ENCODE measurements around the gene VPS25.
"Not testable (repeated sequence)": the region's sequence is repeated elsewhere in the genome, so short reads cannot be mapped to it uniquely, and the experiment has no call there.

VPS25 gene

DNA sequence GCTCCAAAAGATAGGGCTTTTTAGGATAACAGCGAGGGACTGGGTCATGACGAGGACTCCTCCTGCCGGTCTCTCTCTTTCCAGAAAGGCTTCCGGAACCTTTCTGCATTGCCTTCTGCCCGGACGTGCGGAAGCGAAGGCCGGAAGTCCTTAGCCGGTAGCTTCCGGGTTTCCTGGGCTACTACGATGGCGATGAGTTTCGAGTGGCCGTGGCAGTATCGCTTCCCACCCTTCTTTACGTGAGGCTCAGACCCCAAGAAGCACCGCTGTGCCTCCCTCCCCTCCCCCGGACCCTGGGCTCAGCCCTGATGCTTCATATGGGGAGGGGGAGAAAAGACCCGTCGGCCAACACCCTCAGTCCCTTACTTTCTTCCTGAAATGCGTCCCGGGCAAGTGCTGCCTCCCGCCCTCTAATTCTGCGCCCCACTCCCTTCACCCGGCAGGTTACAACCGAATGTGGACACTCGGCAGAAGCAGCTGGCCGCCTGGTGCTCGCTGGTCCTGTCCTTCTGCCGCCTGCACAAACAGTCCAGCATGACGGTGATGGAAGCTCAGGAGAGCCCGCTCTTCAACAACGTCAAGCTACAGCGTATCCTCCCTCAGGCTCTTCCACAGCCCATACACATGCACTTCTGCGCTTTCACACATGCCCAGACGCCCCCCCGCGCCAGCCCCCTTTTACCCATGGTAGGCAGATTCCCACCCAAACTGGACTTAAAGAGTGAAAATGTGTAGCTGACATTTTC, at the start of gene VPS25:
Gene VPS25, plus strand, starts transcription at position 160 of the 746 bp plus-strand sequence. Its CDS starts 27 bp downstream, at position 187.
- peak; percentile 31 for DNase-seq

DNA sequence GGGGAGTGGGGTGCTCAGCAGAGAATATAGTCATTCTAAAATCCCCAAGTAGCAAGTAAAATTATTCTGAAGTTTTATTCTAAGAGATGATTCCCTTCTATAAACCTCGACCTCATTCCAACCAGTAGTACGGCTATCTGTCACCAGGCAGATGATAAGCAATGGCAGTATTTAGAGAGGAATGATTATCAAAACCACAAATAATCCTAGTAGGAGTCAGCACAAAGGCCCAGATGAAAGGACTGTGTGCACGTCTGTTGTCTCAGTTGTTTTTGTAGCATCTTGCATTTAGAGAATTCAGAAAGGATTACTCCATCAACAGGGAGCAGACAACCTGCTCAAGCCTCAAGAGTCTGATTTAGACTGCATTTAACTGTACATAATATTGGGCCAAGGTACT, 49.6 kb upstream of the VPS25 start:
- no peak for DNase-seq

DNA sequence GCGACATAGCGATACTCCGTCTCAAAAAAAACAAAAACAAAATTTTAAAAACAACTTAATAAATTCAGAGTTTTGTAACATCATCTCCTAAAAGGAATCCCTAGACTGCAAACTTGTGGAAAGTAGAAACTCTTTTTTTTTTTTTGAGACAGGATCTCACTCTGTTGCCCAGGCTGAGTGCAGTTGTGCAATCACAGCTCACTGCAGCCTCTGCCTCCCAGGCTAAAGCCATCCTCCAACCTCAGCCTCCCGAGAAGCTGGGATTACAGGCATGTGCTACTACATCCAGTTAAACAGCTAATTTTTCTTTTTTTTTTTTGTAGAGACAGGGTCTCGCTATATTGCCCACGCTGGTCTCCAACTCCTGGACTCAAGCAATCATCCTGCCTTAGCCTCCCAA, 48.1 kb upstream of the VPS25 start:
- DNase-seq: no peak

DNA sequence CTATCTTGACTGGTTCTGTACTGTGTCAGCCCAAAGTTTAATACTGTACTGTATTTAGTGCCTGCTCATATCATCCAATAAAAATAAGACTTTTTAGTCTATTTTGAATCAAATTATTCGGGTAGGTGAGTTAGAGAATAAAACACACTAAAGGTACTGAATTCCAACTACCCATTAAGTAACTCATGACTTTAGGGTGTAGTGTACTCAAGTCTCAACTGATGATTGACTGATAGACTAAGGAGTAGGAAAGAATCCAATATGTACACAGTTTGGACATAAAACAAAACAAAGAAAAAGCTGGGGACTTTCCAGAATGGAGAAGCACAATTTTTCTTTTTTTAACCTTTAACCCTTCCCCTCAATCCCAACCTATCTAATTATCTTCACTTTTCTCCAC, 32.5 kb upstream of the VPS25 start:
- DNase-seq: no peak

DNA sequence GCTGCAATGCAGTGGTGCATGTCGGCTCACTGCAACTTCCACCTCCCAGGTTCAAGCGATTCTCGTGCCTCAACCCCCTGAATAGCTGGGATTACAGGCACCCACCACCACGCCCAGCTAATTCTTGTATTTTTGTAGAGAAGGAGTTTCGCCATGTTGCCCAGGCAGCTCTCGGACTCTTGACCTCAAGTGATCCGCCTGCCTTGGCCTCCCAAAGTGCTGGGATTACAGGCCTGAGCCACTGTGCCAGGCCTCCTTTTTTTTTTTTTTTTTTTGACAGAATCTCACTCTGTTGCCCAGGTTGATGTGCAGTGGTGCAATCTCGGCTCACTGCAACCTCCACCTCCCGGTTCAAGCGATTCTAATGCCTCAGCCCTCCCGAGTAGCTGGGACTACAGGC, 30.3 kb upstream of the VPS25 start:
- DNase-seq: not testable (repeated sequence)

DNA sequence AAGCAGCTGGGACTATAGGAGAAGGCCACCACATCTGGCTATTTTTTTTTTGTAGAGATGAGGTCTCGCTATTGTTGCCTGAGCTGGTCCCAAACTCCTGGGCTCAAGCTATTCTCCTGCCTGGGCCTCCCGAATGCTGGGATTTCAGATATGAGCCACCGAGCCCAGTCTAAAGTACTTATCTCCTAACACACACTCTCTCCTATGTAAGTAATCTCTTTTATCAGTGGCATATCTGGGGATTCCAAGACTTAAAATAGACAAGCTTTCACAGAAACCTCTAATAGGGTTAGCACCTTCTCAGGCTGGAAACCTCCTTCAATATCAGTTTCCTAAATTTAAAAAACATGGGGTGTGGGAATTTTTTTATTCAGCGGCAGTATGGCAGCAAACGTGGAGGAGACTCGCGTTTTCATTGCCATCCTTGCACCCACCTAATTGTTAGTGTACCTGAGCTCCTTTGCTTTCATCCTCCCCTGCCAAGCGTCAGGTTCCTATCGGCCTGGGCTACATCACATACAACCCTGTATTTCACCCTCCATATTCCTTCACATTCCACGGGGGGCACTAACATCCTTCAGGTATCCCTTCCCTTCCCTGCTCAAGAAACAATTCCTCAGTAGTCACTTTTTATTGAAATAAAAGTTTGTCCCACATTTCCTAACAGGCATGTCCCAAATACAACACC, 29.5 kb upstream of the VPS25 start:
- DNase-seq: no peak

DNA sequence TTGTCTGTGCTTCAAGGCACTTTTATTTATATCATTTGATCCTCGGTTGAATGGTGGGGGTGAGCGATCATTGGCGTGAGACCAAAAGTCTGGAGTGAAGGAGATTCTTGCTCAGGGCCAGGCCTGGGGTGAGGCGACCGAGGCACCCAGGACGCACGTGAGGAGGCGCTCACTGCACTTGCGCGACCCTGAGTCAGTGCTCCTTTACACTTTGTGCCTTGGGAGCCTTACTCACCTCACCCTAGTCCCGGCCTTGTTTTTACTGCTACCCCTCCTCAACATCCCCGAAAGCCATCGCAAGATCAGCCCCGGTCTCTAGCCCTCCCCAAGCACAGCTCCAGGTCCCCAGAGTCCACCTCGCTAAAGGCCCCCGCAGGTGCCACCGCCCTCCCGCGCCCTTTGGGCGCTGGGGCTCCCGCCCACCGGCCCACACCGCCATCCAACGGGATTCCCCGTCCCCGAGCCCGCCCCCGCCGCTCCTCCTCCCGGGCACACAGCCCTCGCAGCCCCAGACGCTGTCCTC, 28.9 kb upstream of the VPS25 start:
- no peak for DNase-seq

DNA sequence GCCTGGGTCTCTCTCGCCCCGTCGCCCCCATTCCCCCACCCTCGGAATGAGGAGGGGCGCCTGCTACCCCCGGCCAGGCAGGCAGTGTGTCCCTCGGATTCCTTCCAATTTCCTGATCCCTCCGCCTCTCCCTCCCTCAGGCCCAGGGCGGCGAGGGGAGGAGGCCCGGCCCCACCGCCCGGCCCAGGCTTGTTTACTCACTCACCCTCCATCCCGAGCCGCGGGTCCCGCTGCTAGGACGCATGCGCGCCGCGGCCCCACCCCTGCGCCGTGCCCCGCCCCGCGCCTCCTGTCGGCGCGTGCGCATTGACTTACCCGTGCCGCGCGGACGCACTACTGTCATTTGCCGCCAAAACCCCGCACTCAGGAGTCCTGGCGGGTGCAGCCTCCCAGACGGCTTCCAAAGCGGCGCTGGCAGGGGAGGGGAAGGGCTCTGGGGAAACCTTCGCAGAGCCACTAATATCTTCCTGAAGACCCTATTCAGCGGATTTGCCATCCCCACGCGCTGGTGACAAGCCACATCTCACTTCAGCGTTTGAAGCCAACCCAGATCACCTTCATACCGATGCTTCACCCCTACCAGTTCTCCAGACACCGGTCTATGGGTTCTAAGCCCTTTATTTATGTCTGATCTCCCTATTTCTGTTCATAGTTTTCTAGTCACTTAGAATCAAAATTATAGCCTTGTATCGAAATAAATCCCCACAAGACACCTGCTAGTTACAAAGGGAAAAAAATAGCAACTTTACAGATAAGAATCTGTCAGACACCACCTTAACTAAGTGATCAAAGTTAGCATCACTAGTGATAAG, 28.2 kb upstream of the VPS25 start, which contains the start of gene EZH1:
Gene EZH1, minus strand, starts transcription at position 235 of the 812 bp plus-strand sequence. CDS start 16,099 bp downstream, outside the sequence.
- peak; percentile 84 for DNase-seq

DNA sequence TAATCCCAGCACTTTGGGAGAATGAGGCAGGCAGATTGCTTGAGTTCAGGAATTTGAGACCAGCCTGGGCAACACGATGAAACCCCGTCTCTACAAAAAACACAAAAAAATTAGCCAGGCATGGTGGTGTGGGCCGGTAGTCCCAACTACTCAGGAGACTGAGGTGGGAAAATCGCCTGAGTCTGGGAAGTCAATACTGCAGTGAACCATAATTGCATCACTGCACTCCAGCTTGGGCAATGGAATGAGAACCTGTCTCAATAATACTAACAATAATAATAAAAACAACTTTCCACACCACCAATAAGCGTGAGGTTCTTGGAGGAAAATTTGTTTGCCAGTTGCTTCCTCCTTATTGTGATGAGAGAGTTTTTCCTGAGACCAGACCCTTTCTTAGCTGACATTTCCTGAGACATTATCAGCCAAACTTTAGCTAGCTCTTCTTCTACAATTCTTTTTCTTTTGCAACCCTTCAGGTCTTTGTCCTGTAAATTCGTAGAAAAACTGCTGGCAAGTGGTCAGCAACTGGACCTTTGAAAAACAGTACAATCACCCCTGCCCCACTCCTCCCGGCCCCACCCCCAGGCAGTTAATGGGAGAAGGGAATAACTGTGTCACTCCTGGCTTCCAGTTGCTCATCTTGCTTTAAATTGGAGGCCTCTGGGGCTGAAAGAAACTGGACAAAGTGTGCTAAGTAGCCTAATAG, 24.9 kb upstream of the VPS25 start:
- DNase-seq: no peak

DNA sequence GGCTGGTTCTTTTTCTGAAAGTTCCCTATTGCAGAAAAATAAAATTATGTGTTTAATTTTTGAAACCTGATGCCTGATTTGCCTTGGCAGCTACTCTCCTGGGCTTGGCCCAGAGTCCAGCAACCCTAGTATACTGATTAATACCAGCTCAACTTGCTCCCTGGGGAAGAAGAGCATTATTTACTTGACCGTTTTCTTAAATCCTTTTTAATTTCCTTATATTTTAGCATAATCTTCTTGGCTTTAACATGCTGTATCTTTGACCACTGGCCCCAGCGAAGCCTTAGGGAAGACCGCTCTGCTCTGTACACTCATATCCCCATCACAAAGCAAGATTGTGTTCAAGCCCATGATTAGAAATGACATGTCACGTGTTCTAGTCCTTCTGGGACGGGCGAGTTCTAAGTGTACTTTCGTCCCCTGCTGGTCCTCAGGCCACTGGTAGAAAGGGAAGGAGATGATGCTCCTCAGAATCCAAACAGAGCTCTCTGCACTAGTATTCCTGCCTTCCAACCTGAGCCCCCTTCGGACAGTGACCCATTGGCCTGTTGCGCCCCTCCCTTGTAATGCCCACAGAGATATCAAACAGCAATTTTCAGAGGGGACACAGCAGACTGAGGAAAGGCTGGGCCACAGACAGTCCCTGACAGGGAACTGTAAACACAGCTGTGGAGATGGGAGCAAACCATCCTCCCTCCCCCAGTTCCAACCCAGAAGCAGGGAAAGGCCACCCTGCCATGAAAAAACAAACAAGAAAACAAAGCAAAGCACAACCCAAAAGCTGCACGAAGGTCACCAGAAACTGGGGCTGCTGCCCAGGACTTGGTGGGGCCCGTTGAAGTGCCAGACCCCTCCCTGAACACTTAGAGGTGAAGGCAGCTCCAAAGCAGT, 24.1 kb upstream of the VPS25 start:
- no peak for DNase-seq

DNA sequence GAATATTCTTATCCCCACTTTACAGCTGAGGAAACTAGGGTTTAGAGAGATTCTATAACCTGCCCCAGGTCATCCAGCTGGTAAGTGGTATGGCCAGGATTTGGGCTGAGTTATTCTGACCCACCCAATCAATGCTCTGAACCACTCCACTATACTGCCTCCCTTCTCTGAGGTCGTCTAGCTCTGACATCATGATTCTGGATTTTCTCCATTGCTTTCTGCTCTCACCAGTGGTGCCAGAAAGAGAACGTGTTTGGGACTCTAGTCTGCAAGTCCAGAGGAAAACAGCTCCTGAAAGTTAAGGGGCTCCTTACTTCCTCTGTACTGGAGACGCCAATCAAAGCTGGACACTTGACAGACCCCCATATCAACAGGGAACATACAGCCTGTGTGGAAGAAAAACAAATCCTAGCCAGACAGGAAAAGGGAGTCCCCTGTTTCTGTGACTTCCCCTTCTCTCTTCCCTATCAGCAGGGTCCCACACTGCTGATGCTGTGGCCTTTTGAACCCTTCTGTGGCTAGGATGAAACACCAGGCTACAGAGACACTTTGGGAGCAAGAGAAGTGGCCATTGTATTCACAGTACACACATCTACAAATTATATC, 22.4 kb upstream of the VPS25 start:
- DNase-seq: no peak

DNA sequence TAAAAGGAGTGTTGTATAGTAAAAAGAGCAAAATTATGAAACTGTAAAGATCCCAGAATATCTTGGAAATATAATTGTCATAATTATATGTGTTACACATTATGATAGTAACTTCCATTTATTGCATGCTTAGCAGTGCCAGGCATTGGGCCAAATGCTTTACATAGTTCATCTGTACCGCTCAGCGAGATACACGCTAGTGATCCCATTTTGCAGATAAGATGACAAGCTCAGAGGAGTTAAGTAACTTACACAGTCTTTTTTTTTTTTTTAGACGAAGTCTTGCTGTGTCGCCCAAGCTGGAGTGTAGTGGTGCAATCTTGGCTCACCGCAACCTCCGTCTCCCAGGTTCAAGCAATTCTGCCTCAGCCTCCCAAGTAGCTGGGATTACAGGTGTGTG, 21.6 kb upstream of the VPS25 start:
- no peak for DNase-seq

DNA sequence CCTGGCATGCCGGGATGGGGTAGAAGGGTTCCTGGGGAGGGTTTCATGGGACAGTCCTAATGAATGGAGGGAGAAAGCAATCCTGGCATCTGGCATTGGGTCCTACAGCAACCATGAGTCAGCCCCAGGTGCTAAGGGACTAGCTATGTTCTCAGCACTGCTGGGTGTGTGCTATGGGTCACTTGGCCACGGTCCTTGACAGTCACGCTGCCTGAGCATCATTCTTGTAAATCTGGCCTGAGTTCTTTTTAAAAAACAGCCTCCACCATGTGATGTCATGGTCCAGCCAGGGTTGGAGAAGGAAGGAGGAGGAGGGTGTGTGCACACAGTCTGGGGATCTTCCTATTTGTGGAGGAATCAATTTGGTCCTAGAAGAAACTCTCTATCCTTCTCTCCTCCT, 18.5 kb upstream of the VPS25 start:
- DNase-seq: no peak

DNA sequence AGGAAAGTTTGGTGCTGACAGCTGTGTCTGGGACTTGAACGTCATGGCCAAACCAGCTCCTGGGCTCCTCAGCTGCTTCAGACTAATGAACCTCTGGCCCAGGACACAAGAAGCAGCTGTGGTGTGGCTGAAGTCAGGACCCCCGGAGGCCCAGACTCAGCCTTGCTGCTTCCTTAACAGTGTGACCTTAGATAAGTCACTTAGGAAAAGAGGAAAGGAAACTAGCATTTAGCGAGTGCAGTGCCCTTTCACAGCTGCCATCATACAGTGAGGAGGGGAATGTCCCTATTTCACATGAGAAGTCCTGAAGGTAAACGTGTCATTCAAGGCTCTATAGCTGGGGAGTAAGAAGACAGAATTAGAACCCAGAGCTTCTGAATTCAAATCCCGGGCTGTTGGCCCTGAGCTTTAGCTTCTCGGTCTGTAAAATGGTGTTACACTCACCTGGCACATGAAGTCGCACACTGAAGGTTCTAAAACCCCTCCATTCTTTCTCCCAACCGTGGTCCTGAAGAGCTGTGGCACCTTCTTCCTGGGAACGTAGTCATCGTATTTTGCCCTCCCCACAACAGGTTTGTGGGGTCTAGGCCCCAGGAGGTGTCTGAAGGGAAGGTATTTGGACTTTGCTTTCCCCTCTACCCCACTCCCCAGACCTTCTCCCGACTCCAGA, 13.1 kb upstream of the VPS25 start:
- no peak for DNase-seq

DNA sequence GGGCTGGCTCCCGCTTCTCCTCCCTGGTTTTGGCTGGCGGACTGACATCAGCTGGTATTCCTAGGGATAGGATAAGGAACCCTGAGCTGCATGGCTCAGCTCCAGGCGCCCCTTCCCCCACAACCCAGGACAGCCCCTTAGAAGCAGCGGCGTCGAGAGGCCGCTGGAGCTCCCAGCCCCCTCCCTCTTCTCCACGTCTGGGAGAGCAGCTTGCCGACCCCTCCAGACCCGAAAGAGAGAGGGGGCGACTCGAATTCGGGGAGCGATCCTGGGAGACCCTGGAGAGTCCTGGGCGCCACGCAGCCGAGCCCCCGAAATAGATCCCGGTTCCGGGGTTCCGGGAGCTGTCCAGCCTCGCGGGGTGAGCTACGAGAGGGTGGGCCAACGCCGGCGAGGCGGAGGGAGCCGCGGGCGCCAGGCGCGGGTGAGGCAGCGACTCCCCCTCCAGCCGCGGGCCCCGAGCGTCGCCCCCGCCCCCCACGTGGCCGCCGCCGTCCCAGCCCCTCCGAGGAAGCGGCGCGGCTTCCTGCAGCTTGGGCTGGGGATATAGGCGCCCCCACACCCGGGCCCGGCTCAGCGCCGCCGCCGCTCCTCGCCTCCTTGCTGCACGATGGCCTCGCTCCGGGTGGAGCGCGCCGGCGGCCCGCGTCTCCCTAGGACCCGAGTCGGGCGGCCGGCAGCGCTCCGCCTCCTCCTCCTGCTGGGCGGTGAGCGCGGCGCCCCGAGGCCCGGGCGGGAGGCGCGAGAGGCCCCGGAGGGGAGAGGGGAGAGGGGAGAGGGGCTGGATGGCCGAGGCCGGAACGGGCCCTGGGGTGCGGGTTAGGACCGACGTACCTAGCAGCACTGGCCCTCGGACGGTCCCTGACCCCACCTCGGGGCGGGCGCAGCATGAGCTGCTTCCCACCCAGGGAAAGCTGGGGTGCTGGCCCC, 12.3 kb upstream of the VPS25 start, which contains the start of gene RAMP2:
Gene RAMP2, plus strand, starts transcription at position 576 of the 930 bp plus-strand sequence. Its CDS starts 35 bp downstream, at position 611.
- no peak for DNase-seq

DNA sequence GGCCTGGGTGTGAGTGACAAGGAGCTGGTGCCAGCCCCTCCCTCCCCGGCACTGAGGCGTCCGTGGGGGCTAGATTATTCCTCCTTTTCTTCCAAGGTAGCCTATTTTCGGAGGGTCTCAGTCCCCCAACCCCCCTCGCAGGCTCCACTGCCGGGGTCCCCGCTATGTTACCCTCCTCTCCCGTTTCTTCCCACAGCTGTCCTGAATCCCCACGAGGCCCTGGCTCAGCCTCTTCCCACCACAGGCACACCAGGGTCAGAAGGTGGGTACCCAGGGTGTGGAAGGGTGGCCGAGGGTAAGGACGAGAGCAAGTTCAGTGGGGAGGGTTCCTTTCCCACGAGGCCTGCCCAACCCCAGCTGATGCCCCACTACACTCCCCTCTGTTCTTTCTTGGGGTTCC, 11.6 kb upstream of the VPS25 start:
- DNase-seq: no peak

DNA sequence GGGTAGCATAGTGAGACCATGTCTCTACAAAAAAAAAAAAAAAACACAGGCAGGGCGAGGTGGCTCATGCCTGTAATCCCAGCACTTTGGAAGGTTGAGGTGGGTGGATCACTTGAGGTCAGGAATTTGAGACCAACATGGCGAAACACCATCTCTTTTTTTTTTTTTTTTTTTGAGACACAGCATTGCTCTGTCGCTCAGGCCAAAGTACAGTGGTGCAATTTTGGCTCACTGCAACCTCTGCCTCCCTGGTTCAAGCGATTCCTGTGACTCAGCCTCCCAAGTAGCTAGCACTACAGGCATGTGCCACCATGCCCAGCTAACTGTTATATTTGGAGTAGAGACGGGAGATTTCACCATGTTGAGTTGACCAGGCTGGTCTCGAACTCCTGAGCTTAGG, 7.1 kb upstream of the VPS25 start:
- no peak for DNase-seq

DNA sequence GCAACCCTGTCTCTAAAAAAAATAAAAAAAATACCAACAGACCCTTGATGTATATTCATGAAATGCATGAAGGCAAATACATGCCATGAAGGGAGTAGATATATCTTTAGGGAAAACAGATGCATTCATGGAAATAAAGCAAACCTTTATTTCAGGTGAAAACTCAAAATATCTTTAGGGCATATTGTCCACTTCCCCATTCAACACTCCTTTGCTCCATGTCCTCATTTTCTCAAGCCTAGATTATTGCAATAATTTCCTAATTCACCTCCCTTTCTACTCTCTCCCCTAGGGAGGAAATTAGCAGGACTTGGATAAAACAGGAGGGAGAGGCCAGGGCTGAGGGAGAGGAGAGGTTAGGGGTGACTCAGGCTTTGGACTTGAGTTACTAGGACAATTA, 5.7 kb upstream of the VPS25 start:
- DNase-seq: no peak

DNA sequence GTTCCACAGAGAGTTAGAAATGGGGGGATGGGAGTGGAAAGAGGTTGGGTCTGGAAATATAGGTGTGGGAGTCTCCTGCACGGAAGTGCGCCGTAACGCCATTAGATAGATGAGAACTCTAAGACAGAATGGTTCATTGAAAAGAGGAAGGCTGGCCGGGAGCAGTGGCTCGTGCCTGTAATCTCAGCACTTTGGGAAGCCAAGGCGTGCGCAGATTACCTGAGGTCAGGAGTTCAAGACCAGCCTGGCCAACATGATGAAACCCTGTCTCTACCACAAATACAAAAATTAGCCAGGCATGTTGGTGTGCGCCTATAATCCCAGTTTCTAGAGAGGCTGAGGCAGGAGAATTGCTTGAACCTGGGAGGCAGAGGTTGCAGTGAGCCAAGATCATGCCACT, 5.2 kb upstream of the VPS25 start:
- not testable (repeated sequence) for DNase-seq

Measured in NCI-H1436 treated with DMSO at 0.1 percent for 48 hours (cell line).